Ovary (tissue), 9 donors: Measurements from ENCODE around the gene SOCS1. TPM values are rescaled to one million over a fixed set of nuclear protein-coding genes. Genes with fewer than 3 reads are reported as not detected.
A peak's percentile ranks its signal among the peaks of the same experiment; 100 is the strongest.

Experiments used
- DNase-seq, 5 donors: peaks; one replicate each; pipeline ENCODE4 v3.0.0-alpha.2; 2019 to 2020
- H3K27ac ChIP-seq, 2 donors: fragments of 200-600 bp; one replicate each; pipeline versions ENCODE4 v1.5.1 to v1.8.0; 2019 to 2022
- H3K27me3 ChIP-seq: fragments of 200-600 bp; one replicate; pipeline ENCODE4 v1.8.0; 2022
- H3K36me3 ChIP-seq: fragments of 200-600 bp; sonication (generic); one replicate; pipeline ENCODE4 v1.5.1; 2019
- H3K4me1 ChIP-seq: one replicate; pipeline ENCODE4 v1.8.1; 2013; ENCODE audit warnings: mild to moderate bottlenecking, moderate library complexity; ENCODE audit not compliant: insufficient read depth
- H3K4me3 ChIP-seq: fragments of 200-600 bp; sonication (generic); one replicate; pipeline ENCODE4 v1.5.1; 2017
- H3K9me3 ChIP-seq, 2 donors: fragments of 200-600 bp in 1 of 2; sonication (generic) in 1 of 2; one replicate each; pipeline versions ENCODE4 v1.5.1 to v1.8.1; 2013 to 2019; ENCODE audit warnings: mild to moderate bottlenecking in 1 of 2, moderate library complexity in 1 of 2
- EP300 ChIP-seq: sonication (generic); formaldehyde crosslinking; IDR thresholded peaks from one replicate; pipeline ENCODE4 v1.6.1; 2017; ENCODE audit warnings: antibody characterized with exemption
- POLR2A ChIP-seq: fragments of 450-650 bp; IDR thresholded peaks from one replicate; pipeline ENCODE4 v1.6.1; 2017; ENCODE audit warnings: antibody characterized with exemption, mild to moderate bottlenecking, moderate library complexity
- WGBS, 3 donors: extraction: QIAGEN DNeasy Blood & Tissue Kit in 1 of 3; methylation state at CpG; one replicate each; pipeline versions ENCODE4 v1.1.5 to v1.1.7; 2013 to 2017; 5-methylcytosine and 5-hydroxymethylcytosine counted together
- intact Hi-C, 4 donors: fragments of 100-400 bp; cut with DNase I; formaldehyde crosslinking; loops; one replicate each; pipeline versions ENCODE4 v1.11.0 to v1.15.1; 2022 to 2023
- polyA plus RNA-seq, 2 donors: library from polyadenylated mRNA; stranded (reverse); fragments of 200-250 nt in 1 of 2; fragments of 350-450 nt in 1 of 2; fragmentation: Illumina TruSeq in 1 of 2; extraction: RNeasy Lipid Tissue Mini Kit (QIAGEN cat#74804) in 1 of 2; gene quantifications; one replicate each; pipeline ENCODE4 v1.2.3, GENCODE V29; 2013 to 2014
- total RNA-seq, 7 donors: library from RNA; depleted of rRNA in 2 of 7; stranded (reverse); fragments of >200 nt in 2 of 7; fragmentation: NEBNext Ultra II Directional in 3 of 7; extraction: Animal tissue kit (Norgen Biotek cat#: 25700) in 3 of 7; gene quantifications; one replicate each; pipeline versions ENCODE4 v1.1.0 to v1.2.4, GENCODE V29; 2016 to 2023
- TF ChIP-seq, protein P1 (sequence below), 3 donors: fragments of 450-650 bp in 2 of 3; fragments of 200-600 bp in 1 of 3; IDR thresholded peaks; one replicate each; pipeline versions ENCODE4 v1.5.1 to v1.8.0; 2016 to 2022; ENCODE audit warnings: antibody characterized with exemption in 3 of 3, mild to moderate bottlenecking in 1 of 3
- donor health status: DM: no; HTN: no; CAD: no; lungs with moderate emphysema.
- donor health status: DM: no; HTN: no; CAD: no.
- donor health status: Bipolar disorder and iron deficiency.
- donor health status: DM: yes; HTN: yes; CAD: no.
- donor health status: DM: no; HTN: no; CAD: no.
- donor health status: DM: yes; HTN: yes; CAD: no.

Gene SOCS1
- total and polyA plus RNA-seq, 9 donors: 1.1 to 42.7 (median 8.3) TPM

DNA sequence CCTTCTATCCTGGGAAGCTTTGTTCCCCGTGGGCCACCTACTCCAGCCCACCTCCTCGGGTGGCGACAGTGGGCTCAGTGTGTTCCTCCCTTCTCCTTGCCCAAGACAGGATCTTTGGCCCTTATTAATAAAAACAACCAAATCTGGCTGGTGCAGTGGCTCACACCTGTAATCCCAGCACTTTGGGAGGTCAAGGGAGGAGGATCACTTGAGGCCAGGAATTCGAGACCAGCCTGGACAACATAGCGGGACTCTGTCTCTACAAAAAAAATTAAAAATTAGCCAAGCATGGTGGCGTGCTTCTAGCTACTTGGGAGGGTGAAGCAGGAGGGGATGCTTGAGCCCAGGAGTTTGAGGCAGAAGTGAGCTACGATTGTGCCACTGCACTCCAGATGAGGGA, 42.2 kb downstream of the SOCS1 start:
- Histone ChIP-seq H3K9me3 (no peaks in the 10 kb centered on the region), H3K27ac (no peak overlapping the region), H3K4me3 (no peak overlapping the region), H3K4me1 (peaks cover 3% of the 10 kb centered on the region), H3K27me3 (no peaks in the 10 kb centered on the region), H3K36me3 (no peaks in the 10 kb centered on the region)
- DNase-seq: no peak
- intact Hi-C loops: no loop called here
- WGBS, 3 donors: 89 to 93% (median 91%) methylated on average over 7 of the region's 7 CpGs
- TF ChIP-seq EP300: no peak
- TF ChIP-seq, protein P1, sequence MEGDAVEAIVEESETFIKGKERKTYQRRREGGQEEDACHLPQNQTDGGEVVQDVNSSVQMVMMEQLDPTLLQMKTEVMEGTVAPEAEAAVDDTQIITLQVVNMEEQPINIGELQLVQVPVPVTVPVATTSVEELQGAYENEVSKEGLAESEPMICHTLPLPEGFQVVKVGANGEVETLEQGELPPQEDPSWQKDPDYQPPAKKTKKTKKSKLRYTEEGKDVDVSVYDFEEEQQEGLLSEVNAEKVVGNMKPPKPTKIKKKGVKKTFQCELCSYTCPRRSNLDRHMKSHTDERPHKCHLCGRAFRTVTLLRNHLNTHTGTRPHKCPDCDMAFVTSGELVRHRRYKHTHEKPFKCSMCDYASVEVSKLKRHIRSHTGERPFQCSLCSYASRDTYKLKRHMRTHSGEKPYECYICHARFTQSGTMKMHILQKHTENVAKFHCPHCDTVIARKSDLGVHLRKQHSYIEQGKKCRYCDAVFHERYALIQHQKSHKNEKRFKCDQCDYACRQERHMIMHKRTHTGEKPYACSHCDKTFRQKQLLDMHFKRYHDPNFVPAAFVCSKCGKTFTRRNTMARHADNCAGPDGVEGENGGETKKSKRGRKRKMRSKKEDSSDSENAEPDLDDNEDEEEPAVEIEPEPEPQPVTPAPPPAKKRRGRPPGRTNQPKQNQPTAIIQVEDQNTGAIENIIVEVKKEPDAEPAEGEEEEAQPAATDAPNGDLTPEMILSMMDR (IDR thresholded peaks at IDR 0.05): no peak
- TF ChIP-seq POLR2A: no peak

DNA sequence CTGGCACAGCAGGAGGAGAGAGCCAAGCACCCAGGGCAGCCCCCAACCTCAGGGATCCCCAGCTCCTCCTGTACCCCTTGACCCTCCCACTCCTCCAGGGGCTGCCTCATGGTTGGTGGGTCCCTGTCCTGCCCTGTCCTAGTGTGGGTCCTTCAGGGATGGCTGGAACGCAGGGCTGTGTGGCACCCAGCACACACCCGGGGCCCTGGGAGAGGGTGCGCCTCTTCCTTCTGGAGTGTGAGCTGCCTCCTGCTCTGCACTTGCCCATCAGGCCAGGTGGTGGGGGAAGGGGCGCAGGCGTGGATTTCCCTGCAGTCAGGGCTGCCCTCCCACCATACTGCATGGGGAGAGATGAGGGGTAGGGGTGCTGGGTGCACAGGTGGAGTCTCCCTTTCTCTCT, 42.6 kb downstream of the SOCS1 start:
- no peak for TF ChIP-seq EP300
- TF ChIP-seq, protein P1 (IDR thresholded peaks at IDR 0.05): no peak
- TF ChIP-seq POLR2A: no peak
- Histone ChIP-seq H3K36me3 (no peaks in the 10 kb centered on the region), H3K27ac (no peak overlapping the region), H3K4me3 (no peak overlapping the region), H3K9me3 (no peaks in the 10 kb centered on the region), H3K27me3 (no peaks in the 10 kb centered on the region), H3K4me1 (peaks cover 3% of the 10 kb centered on the region)
- DNase-seq: no peak
- intact Hi-C loops: no loop called here
- 96 to 100% (median 97%) methylated on average over 5 of the region's 5 CpGs for WGBS, 3 donors

DNA sequence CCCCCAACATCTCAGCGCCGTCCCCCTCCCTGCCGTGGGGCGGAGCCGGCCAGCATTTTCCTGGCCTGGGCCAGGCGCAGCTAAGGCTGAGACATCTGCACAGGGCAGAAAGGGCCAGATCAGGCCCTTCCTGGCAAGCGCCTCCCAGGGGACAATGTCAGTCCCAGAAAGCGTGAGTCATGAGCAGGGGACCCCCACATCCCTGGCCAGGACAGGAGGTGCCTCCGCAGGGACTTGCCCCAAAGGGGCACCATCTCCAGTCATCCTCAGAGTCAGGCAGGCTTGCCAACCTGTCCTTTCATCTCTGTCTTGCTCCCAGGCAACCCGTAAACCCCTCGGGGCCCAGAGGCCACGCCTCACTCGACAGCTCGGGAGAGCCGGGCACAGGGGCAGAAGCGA, 43.2 kb downstream of the SOCS1 start:
- no peak for DNase-seq
- WGBS, 3 donors: 84 to 89% (median 85%) methylated on average over 15 to 16 of the region's 16 CpGs
- no peaks in the 10 kb centered on the region for H3K36me3 ChIP-seq
- H3K27me3 ChIP-seq: no peaks in the 10 kb centered on the region
- H3K9me3 ChIP-seq: no peaks in the 10 kb centered on the region
- H3K27ac ChIP-seq: no peak overlapping the region
- TF ChIP-seq, protein P1 (IDR thresholded peaks at IDR 0.05): no peak
- TF ChIP-seq POLR2A (no peak), EP300 (no peak)
- H3K4me1 ChIP-seq: peaks cover 3% of the 10 kb centered on the region
- intact Hi-C loops: no loop called here
- no peak overlapping the region for H3K4me3 ChIP-seq

DNA sequence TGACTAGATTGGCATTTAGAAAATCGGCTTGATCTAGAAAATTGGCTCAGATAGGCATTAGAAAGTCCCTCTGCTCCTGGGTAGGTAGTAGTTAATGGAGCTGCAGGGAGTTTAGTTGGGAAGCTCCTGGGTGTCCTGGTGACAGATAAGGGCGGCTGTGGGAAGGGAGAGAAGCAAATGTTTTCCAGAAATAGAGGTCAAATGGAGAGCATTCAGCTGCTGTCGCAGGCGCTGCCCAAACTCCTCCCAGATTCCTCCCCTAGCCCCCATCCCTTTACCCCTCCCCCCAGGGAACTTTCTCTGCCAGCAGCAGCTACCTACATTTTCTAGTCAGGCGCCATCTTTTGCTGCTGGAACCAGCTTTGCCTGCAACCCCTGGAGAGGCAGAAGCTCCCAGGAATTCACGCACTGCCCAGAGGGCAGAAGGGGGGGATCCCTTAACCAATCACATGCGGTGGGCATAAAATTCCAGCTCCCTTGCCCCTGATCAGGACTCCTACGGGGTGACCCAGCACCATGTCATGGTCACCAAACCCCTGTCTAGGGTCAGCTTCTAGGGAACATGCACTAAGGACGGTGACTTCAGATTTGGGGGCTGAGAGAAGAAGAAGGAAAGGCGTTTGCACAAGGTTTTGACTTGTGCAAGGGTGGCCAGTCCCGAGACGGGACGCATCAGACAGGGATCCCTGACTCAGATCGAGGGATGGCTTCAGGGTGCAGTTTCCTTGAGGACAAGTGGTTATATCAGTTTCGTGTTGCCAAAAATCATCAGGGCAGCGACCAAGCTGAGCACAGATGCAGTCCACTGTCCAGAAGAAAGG, 43.8 kb downstream of the SOCS1 start:
- peak in 1 of 5 donors; percentile 54 for DNase-seq
- whole genome bisulfite sequencing, 3 donors: 35 to 42% (median 40%) methylated on average over 16 of the region's 16 CpGs
- no peaks in the 10 kb centered on the region for H3K27me3 ChIP-seq
- H3K4me1 ChIP-seq: peaks cover 3% of the 10 kb centered on the region
- TF ChIP-seq EP300 (no peak), POLR2A (no peak)
- TF ChIP-seq, protein P1 (IDR thresholded peaks at IDR 0.05): no peak
- H3K36me3 ChIP-seq: no peaks in the 10 kb centered on the region
- intact Hi-C loops: no loop called here
- no peaks in the 10 kb centered on the region for H3K9me3 ChIP-seq
- no peak overlapping the region for H3K27ac ChIP-seq
- H3K4me3 ChIP-seq: no peak overlapping the region
